AML-193 (cell line): ENCODE data around the gene GOLGA6L10.
"Not testable (repeated sequence)": the region's sequence is repeated elsewhere in the genome, so short reads cannot be mapped to it uniquely, and the experiment has no call there.

Experiments
- DNase-seq, 2 experiments: peaks; one replicate each; lab custom pipeline; 2025; lab: John Stamatoyannopoulos, UW

GOLGA6L10 gene

GRCh38 chr15:82317516-82317915 lies 31.8 kb downstream of the GOLGA6L10 start:
- not testable (repeated sequence) for DNase-seq

GRCh38 chr15:82317091-82317489 lies 32.2 kb downstream of the GOLGA6L10 start:
- no peak for DNase-seq

GRCh38 chr15:82316247-82317090 lies 32.8 kb downstream of the GOLGA6L10 start:
- not testable (repeated sequence) for DNase-seq

GRCh38 chr15:82315519-82316246 lies 33.6 kb downstream of the GOLGA6L10 start:
- DNase-seq: no peak

GRCh38 chr15:82314769-82315518 lies 34.3 kb downstream of the GOLGA6L10 start:
- no peak for DNase-seq

GRCh38 chr15:82313951-82314768 lies 35.1 kb downstream of the GOLGA6L10 start:
- DNase-seq: not testable (repeated sequence)

GRCh38 chr15:82313446-82313845 lies 35.8 kb downstream of the GOLGA6L10 start:
- DNase-seq: no peak

- no peak for DNase-seq
These were observed 36.5 kb downstream of the GOLGA6L10 start for GRCh38 chr15:82312586-82313349.

- not testable (repeated sequence) for DNase-seq
These were observed 38.0 kb downstream of the GOLGA6L10 start for GRCh38 chr15:82311321-82311720.

GRCh38 chr15:82309802-82310201 lies 39.5 kb downstream of the GOLGA6L10 start:
- DNase-seq: no peak

GRCh38 chr15:82307714-82308081 lies 41.6 kb downstream of the GOLGA6L10 start:
- no peak for DNase-seq

- DNase-seq: no peak
These were observed 42.2 kb downstream of the GOLGA6L10 start for GRCh38 chr15:82306791-82307713.

- DNase-seq: no peak
These were observed 43.6 kb downstream of the GOLGA6L10 start for GRCh38 chr15:82305621-82306048.

- DNase-seq: no peak
These were observed 44.5 kb downstream of the GOLGA6L10 start for GRCh38 chr15:82304778-82305090.

GRCh38 chr15:82303956-82304777 lies 45.1 kb downstream of the GOLGA6L10 start:
- DNase-seq: no peak

GRCh38 chr15:82301296-82302016 lies 47.8 kb downstream of the GOLGA6L10 start:
- no peak for DNase-seq

- no peak for DNase-seq
These were observed 48.4 kb downstream of the GOLGA6L10 start for GRCh38 chr15:82300883-82301282.

- not testable (repeated sequence) for DNase-seq
These were observed 48.9 kb downstream of the GOLGA6L10 start for GRCh38 chr15:82300326-82300725.
